Measurements from ENCODE around the gene PLAC8L1. TPM values are rescaled to one million over a fixed set of nuclear protein-coding genes. Genes with fewer than 3 reads are reported as not detected.

PLAC8L1 gene
- total RNA-seq, 4 donors from 2014 or later: not detected

GRCh38 chr5:146098047-146098446 is 7.3 kb downstream of the PLAC8L1 start:
- DNase-seq (ENCODE audit: low spot score in 2 of 2): no peak
- no peak for TF ChIP-seq POLR2A (IDR thresholded peaks at IDR 0.05)
- TF ChIP-seq CTCF (IDR thresholded peaks at IDR 0.05): no peak
- TF ChIP-seq POLR2AphosphoS5 (IDR thresholded peaks at IDR 0.05): no peak
- no peak for TF ChIP-seq EP300 (IDR thresholded peaks at IDR 0.05)

GRCh38 chr5:146091881-146092280 is 13.5 kb downstream of the PLAC8L1 start:
- WGBS: 74% methylated on average over 3 of the region's 3 CpGs

More at GRCh38 chr5:146098047-146098446, 7.3 kb downstream of the PLAC8L1 start:
- Histone ChIP-seq H3K4me1 (no peaks in the 10 kb centered on the region), H3K36me3 (no peaks in the 10 kb centered on the region), H3K27ac (no peak overlapping the region), H3K27me3 (no peaks in the 10 kb centered on the region), H3K4me3 (no peak overlapping the region), H3K9me3 (no peaks in the 10 kb centered on the region)
- 90% methylated on average over 6 of the region's 6 CpGs for WGBS

GRCh38 chr5:146089287-146089686 is 16.1 kb downstream of the PLAC8L1 start:
- no peak overlapping the region for H3K4me3 ChIP-seq
- no peaks in the 10 kb centered on the region for H3K27me3 ChIP-seq
- no peak overlapping the region for H3K27ac ChIP-seq
- no peaks in the 10 kb centered on the region for H3K9me3 ChIP-seq
- H3K4me1 ChIP-seq: no peaks in the 10 kb centered on the region
- no peak for DNase-seq (ENCODE audit: low spot score in 2 of 2)
- no peak for TF ChIP-seq EP300 (IDR thresholded peaks at IDR 0.05)
- H3K36me3 ChIP-seq: no peaks in the 10 kb centered on the region

More at GRCh38 chr5:146091881-146092280, 13.5 kb downstream of the PLAC8L1 start:
- Histone ChIP-seq H3K27me3 (no peaks in the 10 kb centered on the region), H3K4me3 (no peak overlapping the region), H3K4me1 (no peaks in the 10 kb centered on the region), H3K9me3 (no peaks in the 10 kb centered on the region), H3K27ac (no peak overlapping the region), H3K36me3 (no peaks in the 10 kb centered on the region)
- DNase-seq (ENCODE audit: low spot score in 2 of 2): no peak
- TF ChIP-seq POLR2AphosphoS5 (IDR thresholded peaks at IDR 0.05) (no peak), CTCF (IDR thresholded peaks at IDR 0.05) (no peak), POLR2A (IDR thresholded peaks at IDR 0.05) (no peak), EP300 (IDR thresholded peaks at IDR 0.05) (no peak)

GRCh38 chr5:146088098-146088497 is 17.3 kb downstream of the PLAC8L1 start:
- Histone ChIP-seq H3K4me1 (no peaks in the 10 kb centered on the region), H3K4me3 (no peak overlapping the region), H3K27ac (no peak overlapping the region), H3K9me3 (no peaks in the 10 kb centered on the region), H3K27me3 (no peaks in the 10 kb centered on the region), H3K36me3 (no peaks in the 10 kb centered on the region)
- 89% methylated on average over 3 of the region's 3 CpGs for WGBS
- TF ChIP-seq EP300 (IDR thresholded peaks at IDR 0.05): no peak
- no peak for TF ChIP-seq POLR2AphosphoS5 (IDR thresholded peaks at IDR 0.05)
- TF ChIP-seq CTCF (IDR thresholded peaks at IDR 0.05): no peak
- no peak for TF ChIP-seq POLR2A (IDR thresholded peaks at IDR 0.05)
- DNase-seq (ENCODE audit: low spot score in 2 of 2): no peak

- Histone ChIP-seq H3K4me1 (peaks cover 5% of the 10 kb centered on the region), H3K9me3 (no peaks in the 10 kb centered on the region), H3K36me3 (no peaks in the 10 kb centered on the region), H3K4me3 (no peak overlapping the region), H3K27me3 (no peaks in the 10 kb centered on the region), H3K27ac (no peak overlapping the region)
- no peak for DNase-seq (ENCODE audit: low spot score in 2 of 2)
- WGBS: 87% methylated on average over 4 of the region's 4 CpGs
- TF ChIP-seq POLR2AphosphoS5 (IDR thresholded peaks at IDR 0.05) (no peak), EP300 (IDR thresholded peaks at IDR 0.05) (no peak), CTCF (IDR thresholded peaks at IDR 0.05) (no peak), POLR2A (IDR thresholded peaks at IDR 0.05) (no peak)
Observed at GRCh38 chr5:146084376-146084775, 21.0 kb downstream of the PLAC8L1 start.

GRCh38 chr5:146082798-146083197 is 22.6 kb downstream of the PLAC8L1 start:
- Histone ChIP-seq H3K27ac (no peak overlapping the region), H3K27me3 (no peaks in the 10 kb centered on the region), H3K36me3 (no peaks in the 10 kb centered on the region), H3K4me1 (peaks cover 5% of the 10 kb centered on the region), H3K9me3 (no peaks in the 10 kb centered on the region), H3K4me3 (no peak overlapping the region)
- DNase-seq (ENCODE audit: low spot score in 2 of 2): no peak
- TF ChIP-seq POLR2A (IDR thresholded peaks at IDR 0.05): no peak
- no peak for TF ChIP-seq POLR2AphosphoS5 (IDR thresholded peaks at IDR 0.05)
- TF ChIP-seq EP300 (IDR thresholded peaks at IDR 0.05): no peak
- no peak for TF ChIP-seq CTCF (IDR thresholded peaks at IDR 0.05)
- WGBS: 96% methylated on average over 3 of the region's 3 CpGs
